ENCODE data around the gene PDE4B. TPM values are rescaled to one million over a fixed set of nuclear protein-coding genes. Genes with fewer than 3 reads are reported as not detected.
A peak's percentile ranks its signal among the peaks of the same experiment; 100 is the strongest.

PDE4B gene
- total RNA-seq, 3 donors from 2014 or later: 8.0 to 207 (median 54.4) TPM

GRCh38 chr1:66413136-66413837 is 620.6 kb downstream of the PDE4B start:
- H3K27ac ChIP-seq: peak overlapping the region in 1 of 2 donors; percentile 7
- no peak overlapping the region for H3K4me3 ChIP-seq
- no peaks in the 10 kb centered on the region for H3K36me3 ChIP-seq
- peaks cover 11 to 13% of the 10 kb centered on the region in 2 donors for H3K9me3 ChIP-seq
- intact Hi-C loops (cut with DNase I; ENCODE audit: low total_unique reads): no loop called here
- H3K4me1 ChIP-seq: no peaks in the 10 kb centered on the region
- H3K27me3 ChIP-seq: no peaks in the 10 kb centered on the region
- no peak for DNase-seq (ENCODE audit: low spot score in 2 of 2)
- TF ChIP-seq POLR2A (IDR thresholded peaks at IDR 0.05) (no peak), POLR2AphosphoS5 (IDR thresholded peaks at IDR 0.05) (no peak), CTCF (IDR thresholded peaks at IDR 0.05) (no peak)

GRCh38 chr1:66413838-66414175 is 621.1 kb downstream of the PDE4B start:
- intact Hi-C loops (cut with DNase I; ENCODE audit: low total_unique reads): no loop called here
- TF ChIP-seq POLR2A (IDR thresholded peaks at IDR 0.05) (no peak), POLR2AphosphoS5 (IDR thresholded peaks at IDR 0.05) (no peak), CTCF (IDR thresholded peaks at IDR 0.05) (no peak)
- no peaks in the 10 kb centered on the region for H3K4me1 ChIP-seq

GRCh38 chr1:66415281-66415680 is 622.6 kb downstream of the PDE4B start:
- Histone ChIP-seq H3K27me3 (no peaks in the 10 kb centered on the region), H3K27ac (no peak overlapping the region), H3K9me3 (peaks cover 11 to 13% of the 10 kb centered on the region in 2 donors), H3K36me3 (no peaks in the 10 kb centered on the region), H3K4me1 (no peaks in the 10 kb centered on the region), H3K4me3 (no peak overlapping the region)
- DNase-seq (ENCODE audit: low spot score in 2 of 2): no peak
- TF ChIP-seq POLR2AphosphoS5 (IDR thresholded peaks at IDR 0.05) (no peak), CTCF (IDR thresholded peaks at IDR 0.05) (no peak), POLR2A (IDR thresholded peaks at IDR 0.05) (no peak)
- intact Hi-C loops (cut with DNase I; ENCODE audit: low total_unique reads): no loop called here

More at GRCh38 chr1:66413838-66414175, 621.1 kb downstream of the PDE4B start:
- Histone ChIP-seq H3K27me3 (no peaks in the 10 kb centered on the region), H3K36me3 (no peaks in the 10 kb centered on the region), H3K9me3 (peaks cover 11 to 13% of the 10 kb centered on the region in 2 donors), H3K27ac (peak overlapping the region in 1 of 2 donors; percentile 19), H3K4me3 (no peak overlapping the region)
- no peak for DNase-seq (ENCODE audit: low spot score in 2 of 2)

GRCh38 chr1:66415866-66416265 is 623.2 kb downstream of the PDE4B start:
- Histone ChIP-seq H3K9me3 (peaks cover 11 to 13% of the 10 kb centered on the region in 2 donors), H3K27ac (no peak overlapping the region), H3K4me3 (no peak overlapping the region), H3K27me3 (no peaks in the 10 kb centered on the region), H3K36me3 (no peaks in the 10 kb centered on the region), H3K4me1 (no peaks in the 10 kb centered on the region)
- no peak for TF ChIP-seq POLR2A (IDR thresholded peaks at IDR 0.05)
- TF ChIP-seq POLR2AphosphoS5 (IDR thresholded peaks at IDR 0.05): no peak
- no peak for TF ChIP-seq CTCF (IDR thresholded peaks at IDR 0.05)
- intact Hi-C loops (cut with DNase I; ENCODE audit: low total_unique reads): no loop called here
- no peak for DNase-seq (ENCODE audit: low spot score in 2 of 2)

DNA sequence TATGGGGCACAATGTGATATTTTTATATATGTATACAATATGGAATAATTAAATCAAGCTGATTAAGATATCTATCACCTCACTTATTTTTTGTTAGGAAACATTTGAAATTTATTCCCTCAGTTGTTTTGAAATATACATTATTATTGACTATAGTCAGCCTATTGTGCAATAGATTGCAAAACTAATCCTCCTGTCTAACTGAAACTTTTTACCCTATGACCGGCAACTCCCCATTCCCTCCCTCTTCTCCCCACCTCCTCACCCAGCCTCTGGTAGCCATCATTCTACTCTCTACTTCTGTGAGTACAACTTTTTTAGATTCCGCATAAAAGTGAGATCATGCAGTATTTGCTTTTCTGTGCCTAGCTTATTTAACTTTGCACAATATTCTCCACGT is 623.6 kb downstream of the PDE4B start:
- H3K9me3 ChIP-seq: peaks cover 11 to 13% of the 10 kb centered on the region in 2 donors
- no peak for TF ChIP-seq CTCF (IDR thresholded peaks at IDR 0.05)
- H3K4me3 ChIP-seq: no peak overlapping the region
- H3K27ac ChIP-seq: no peak overlapping the region
- no peaks in the 10 kb centered on the region for H3K4me1 ChIP-seq
- no peaks in the 10 kb centered on the region for H3K27me3 ChIP-seq
- no peaks in the 10 kb centered on the region for H3K36me3 ChIP-seq
- intact Hi-C loops (cut with DNase I; ENCODE audit: low total_unique reads): no loop called here
- no peak for DNase-seq (ENCODE audit: low spot score in 2 of 2)
